GF-D8 (cell line): ENCODE measurements around the gene TFAP2D.

Experiments used
- DNase-seq: peaks from one replicate; lab custom pipeline; 2025; lab: John Stamatoyannopoulos, UW

Gene TFAP2D

GRCh38 chr6:50720623-50721022 is 7.3 kb downstream of the TFAP2D start:
- DNase-seq, result no peak

- no peak for DNase-seq
Observed at GRCh38 chr6:50721978-50722377, 8.7 kb downstream of the TFAP2D start.

GRCh38 chr6:50722829-50723554 is 9.7 kb downstream of the TFAP2D start:
- no peak for DNase-seq

- DNase-seq, result no peak
Observed at GRCh38 chr6:50724381-50725124, 11.2 kb downstream of the TFAP2D start.

- DNase-seq, result no peak
Observed at GRCh38 chr6:50734488-50734887, 21.2 kb downstream of the TFAP2D start.

- no peak for DNase-seq
Observed at GRCh38 chr6:50742161-50742560, 28.8 kb downstream of the TFAP2D start.

DNA sequence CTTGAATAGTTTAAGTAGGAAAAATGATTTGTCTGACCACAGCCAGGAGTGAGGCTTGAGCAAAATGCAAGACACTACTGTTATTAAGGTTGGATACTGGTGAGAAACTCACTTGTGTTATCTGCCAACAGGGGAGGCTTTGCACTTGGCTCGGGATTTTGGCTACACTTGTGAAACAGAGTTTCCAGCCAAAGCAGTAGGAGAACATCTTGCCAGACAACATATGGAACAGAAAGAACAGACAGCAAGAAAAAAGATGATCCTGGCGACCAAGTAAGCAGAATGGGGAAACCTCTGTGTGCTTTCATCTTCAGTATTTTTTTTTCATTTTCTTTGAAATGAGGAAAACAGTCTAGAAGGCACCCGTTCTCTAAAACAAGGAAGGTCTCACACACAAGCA is 31.6 kb downstream of the TFAP2D start:
- DNase-seq, result no peak

GRCh38 chr6:50762798-50763197 is 49.5 kb downstream of the TFAP2D start:
- DNase-seq, result no peak

GRCh38 chr6:50778696-50779095 is 65.4 kb downstream of the TFAP2D start:
- DNase-seq, result no peak

- no peak for DNase-seq
Observed at GRCh38 chr6:50780382-50780781, 67.1 kb downstream of the TFAP2D start.

GRCh38 chr6:50785921-50786320 is 72.6 kb downstream of the TFAP2D start:
- DNase-seq, result no peak

- no peak for DNase-seq
Observed at GRCh38 chr6:50791900-50792508, 78.7 kb downstream of the TFAP2D start.

DNA sequence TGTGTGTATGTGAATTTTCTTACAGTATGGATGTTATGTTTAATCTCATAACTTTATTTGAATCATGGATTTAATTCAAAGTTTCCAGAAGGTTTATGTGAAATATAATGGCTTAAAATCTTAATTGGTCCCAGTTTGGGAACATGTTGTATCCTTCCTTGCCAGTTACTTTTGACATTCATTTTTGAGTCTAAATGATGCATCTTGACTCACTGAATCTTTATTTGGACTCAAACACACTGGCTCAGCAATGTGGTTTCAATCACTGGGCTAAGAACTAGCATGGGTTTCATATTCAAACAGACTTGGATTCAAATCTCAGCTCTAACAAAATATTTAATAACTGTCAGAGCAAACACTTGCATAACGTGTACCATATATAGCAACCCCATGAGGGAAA is 79.4 kb downstream of the TFAP2D start:
- DNase-seq, result no peak

DNA sequence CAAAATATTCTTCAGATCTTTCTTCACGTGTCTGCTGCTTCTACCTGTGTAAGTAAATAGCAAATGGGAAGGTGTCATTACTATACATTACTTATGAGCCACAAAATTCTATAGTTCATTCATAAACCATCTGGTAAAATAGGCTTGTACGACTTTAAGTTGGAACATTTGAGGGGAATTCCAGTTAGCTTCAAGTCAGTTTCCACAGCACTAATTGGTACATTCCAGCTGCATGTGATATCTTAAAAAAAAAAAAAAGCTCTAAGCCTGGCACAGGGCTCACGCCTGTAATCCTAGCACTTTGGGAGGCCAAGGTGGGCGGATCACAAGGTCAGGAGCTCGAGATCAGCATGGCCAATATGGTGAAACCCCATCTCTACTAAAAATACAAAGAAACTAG is 82.2 kb downstream of the TFAP2D start:
- no peak for DNase-seq

DNA sequence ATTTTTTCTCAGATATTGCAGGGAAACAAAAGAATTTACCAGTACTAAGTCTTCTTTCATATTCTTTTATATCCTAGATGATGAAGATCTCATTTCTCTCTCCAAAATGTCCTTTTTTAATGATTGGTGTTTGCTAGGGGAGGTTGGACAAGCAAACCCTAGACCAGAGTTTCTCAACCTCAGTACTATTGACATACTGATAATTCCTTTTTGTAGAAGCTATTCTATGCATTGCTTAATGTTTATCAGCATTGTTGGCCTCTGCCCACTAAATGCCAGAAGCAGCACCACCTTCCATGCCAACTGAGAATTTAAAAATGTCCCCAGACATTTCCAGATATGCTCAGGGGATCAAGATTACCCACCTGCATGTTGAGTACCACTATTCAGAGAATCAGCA is 91.0 kb downstream of the TFAP2D start:
- no peak for DNase-seq

DNA sequence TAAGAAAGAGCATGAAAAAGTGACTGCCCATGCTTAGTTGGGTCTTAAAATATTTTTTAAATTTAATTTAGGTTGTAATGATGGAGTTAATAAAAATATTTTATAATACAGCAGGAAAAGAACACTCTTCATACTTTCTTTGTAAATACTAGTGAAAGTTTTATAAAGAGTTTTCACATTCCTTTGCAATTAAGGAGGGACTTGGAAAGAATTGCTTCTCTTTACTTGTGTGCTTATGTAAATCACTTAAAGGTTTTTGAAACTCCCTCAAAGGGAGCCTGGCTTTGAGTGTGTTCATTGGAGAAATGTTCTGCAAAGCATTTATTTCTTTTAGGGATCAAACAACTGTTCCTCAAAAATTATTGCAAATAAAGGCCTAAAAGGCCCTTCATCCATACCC is 93.7 kb downstream of the TFAP2D start:
- no peak for DNase-seq

- no peak for DNase-seq
Observed at GRCh38 chr6:50815436-50816114, 102.2 kb downstream of the TFAP2D start.

- peak; percentile 13 for DNase-seq
Observed at GRCh38 chr6:50816115-50816675, 102.9 kb downstream of the TFAP2D start.

DNA sequence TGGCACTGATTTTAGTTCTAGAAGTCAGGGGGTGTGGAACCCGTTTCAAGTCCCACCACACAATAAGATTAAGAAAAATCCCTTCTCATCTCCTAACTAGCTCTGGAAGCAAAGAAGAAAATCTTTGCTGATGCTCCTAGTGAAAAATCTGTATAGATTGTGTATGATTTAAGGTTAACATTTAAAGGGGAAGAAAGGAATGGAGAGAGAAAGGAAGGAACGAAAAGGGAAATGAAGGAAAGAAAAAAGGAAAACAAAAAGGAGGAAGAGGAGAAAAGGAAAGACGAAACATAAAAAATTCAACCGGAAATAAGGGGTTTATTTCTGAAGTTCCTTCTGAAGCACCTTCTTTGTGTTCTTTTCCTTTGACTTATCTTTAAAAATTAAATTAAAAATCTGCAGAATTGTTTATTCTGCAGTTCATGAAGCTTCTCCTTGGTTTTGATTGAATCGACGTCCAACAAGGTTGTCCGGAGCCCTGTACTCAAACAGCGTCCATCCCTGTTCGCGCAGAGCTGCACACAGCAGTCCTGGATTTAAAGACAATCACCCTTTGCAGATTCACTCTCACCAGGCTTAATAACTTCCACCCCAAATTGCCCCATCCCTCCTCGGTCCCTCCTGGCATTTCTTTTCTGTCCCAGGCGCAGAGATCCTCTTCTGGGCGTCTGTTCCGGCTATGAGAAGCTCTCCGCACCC is 103.8 kb downstream of the TFAP2D start:
- no peak for DNase-seq

DNA sequence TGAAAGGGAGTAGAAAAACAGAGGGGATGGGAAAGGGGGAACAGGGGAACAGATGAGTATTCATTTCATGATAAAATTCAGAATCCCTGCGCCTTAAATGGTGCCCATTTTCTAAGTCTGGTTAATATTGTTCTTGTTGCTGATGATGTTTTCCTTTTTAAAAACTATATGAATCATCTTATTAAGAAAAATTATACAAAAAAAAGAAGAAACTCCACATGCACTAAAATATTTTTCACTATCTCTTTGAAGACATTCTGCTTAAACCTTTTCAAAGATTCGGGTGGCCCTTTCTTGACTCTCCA is 104.3 kb downstream of the TFAP2D start:
- no peak for DNase-seq

DNA sequence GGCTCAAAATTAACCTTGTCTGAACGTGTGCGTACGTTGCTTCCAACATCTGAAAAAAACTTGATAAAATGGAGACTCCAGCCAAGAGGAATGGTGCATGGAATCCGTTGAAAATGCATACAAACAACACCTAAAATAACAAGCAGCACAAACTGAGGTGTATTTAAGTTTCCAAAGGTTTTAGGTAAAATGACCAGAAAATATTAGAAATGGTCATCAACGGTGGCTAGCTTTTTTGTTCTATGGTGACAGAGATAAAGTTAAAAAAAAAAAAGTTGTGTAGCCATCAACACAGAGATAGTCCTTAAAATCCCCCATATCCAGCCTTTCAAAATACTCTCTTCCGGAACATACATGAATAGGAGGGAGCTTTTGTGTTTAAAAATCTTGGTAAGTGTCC is 104.7 kb downstream of the TFAP2D start:
- DNase-seq, result no peak

DNA sequence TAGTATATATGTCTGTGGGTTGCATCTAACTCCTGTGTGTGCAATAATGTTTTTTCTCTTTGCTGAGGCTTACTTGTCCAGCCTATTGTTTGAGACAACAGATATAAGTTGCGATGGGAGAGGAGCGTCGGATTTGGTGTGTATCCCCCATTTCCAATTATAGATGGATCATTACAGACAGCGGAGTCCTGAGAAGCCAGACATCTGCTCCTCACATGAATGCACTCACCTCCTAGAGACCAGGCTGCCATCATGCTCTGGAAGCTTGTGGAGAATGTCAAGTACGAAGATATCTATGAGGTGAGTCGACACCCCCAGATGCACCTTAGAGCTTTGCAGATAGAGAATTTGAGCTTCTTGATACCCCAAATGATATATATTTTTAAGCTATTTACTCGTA is 105.3 kb downstream of the TFAP2D start, which contains the start of gene TFAP2B:
Gene TFAP2B, plus strand, starts transcription at position 199 of the 400 bp plus-strand sequence. Its CDS starts 21 bp downstream, at position 220.
- no peak for DNase-seq
